ENCODE data around the gene BOLA3.
"Not testable (repeated sequence)": the region's sequence is repeated elsewhere in the genome, so short reads cannot be mapped to it uniquely, and the experiment has no call there.

The BOLA3 gene, protein sequence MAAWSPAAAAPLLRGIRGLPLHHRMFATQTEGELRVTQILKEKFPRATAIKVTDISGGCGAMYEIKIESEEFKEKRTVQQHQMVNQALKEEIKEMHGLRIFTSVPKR

GRCh38 chr2:74147727-74148456 is at the start of gene BOLA3:
Gene BOLA3 (minus strand): TSS chr2:74147912. CDS start chr2:74147874, 38 bp downstream.
- DNase-seq: peak; percentile 70

DNA sequence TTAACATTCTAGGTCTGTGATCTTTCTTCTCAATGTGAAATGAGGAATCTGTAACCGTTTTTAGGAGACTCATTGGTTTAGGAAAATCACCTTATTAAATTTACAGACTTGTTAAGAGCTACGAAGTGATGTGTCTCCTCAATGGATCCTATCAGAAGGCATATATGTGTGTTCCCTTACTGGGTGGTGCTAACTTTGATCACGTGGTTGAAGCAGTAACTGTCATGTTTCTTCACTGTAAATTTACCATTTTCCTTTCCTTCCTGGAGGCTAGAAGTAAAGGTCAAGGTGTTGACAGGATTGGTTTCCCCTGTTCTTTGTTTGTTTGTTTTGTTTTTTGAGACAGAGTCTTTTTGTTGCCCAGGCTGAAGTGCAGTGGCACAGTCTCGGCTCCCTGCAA is 49.3 kb upstream of the BOLA3 start:
- no peak for DNase-seq

DNA sequence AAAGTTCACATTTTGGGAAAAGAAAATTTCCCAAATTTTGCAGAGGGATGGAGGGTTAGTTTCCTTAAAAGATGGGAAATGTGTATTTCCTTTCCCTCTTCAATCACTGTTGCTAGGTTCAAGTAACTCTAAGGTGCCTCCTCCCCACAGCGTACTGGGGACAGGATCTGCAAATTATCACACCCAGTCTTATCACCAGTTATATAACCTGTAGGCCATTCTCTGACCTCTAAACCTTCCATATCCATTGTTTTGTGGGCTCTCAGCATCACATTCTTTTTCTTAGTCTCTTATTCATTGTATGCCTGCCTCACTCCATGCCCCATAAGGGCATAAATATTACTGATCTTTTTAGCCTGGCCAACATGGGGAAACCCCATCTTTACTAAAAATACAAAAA is 47.1 kb upstream of the BOLA3 start:
- no peak for DNase-seq

- DNase-seq: no peak
Measured at GRCh38 chr2:74191596-74192380, 44.1 kb upstream of the BOLA3 start.

- DNase-seq: no peak
Measured at GRCh38 chr2:74188696-74189095, 41.0 kb upstream of the BOLA3 start.

- no peak for DNase-seq
Measured at GRCh38 chr2:74188018-74188601, 40.4 kb upstream of the BOLA3 start.

DNA sequence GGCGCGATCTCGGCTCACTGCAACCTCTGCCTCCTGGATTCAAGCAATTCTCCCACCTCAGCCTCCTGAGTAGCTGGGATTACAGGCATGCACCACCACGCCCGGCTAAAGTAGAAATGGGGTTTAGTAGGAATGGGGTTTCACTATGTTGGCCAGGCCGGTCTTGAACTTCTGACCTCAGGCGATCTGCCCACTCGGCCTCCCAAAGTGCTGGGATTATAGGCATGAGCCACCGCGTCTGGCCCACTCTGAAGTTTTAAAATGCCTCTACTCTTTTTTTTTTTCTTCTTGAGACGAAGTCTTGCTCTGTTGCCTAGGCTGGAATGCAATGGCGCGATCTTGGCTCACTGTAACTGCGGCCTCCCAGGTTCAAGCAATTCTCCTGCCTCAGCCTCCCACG is 39.0 kb upstream of the BOLA3 start:
- not testable (repeated sequence) for DNase-seq

DNA sequence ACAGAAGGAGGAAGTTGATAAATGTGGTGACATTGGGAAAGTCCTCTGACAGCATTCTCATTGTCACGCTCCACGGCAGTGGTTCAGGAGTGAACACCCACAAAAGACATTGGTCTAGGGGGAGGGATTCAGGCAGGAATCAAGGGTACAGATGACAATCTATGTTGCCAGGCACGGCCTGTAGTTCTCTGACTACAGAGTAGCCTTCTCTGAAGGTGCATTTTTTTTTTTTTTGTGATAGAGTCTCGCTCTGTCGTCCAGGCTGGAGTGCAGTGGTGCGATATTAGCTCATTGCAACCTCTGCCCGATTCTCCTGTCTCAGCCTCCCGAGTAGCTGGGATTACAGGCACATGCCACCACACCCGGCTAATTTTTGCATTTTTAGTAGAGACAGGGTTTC is 38.3 kb upstream of the BOLA3 start:
- DNase-seq: peak; percentile 83

- DNase-seq: no peak
Measured at GRCh38 chr2:74183878-74184277, 36.2 kb upstream of the BOLA3 start.

DNA sequence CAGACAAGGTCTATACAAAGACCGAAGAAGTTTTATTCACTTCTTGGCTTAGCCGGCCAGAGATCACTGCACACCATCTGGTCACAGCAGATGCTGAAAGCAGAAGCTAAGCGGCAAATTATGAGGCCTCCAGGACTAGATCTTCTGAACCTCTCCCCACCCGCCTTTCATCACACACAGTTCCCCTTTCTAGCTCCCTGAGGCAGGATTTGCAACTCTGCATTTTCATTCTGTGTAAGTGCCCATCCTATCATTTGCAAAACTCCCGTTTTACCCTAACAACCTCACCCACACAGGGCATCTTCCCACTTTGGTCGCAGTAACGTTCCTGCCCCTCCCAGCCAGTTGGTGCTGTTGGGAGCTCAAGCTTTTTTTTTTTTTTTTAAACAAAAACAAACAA is 34.0 kb upstream of the BOLA3 start:
- peak; percentile 76 for DNase-seq

- no peak for DNase-seq
Measured at GRCh38 chr2:74179063-74179865, 31.6 kb upstream of the BOLA3 start.

DNA sequence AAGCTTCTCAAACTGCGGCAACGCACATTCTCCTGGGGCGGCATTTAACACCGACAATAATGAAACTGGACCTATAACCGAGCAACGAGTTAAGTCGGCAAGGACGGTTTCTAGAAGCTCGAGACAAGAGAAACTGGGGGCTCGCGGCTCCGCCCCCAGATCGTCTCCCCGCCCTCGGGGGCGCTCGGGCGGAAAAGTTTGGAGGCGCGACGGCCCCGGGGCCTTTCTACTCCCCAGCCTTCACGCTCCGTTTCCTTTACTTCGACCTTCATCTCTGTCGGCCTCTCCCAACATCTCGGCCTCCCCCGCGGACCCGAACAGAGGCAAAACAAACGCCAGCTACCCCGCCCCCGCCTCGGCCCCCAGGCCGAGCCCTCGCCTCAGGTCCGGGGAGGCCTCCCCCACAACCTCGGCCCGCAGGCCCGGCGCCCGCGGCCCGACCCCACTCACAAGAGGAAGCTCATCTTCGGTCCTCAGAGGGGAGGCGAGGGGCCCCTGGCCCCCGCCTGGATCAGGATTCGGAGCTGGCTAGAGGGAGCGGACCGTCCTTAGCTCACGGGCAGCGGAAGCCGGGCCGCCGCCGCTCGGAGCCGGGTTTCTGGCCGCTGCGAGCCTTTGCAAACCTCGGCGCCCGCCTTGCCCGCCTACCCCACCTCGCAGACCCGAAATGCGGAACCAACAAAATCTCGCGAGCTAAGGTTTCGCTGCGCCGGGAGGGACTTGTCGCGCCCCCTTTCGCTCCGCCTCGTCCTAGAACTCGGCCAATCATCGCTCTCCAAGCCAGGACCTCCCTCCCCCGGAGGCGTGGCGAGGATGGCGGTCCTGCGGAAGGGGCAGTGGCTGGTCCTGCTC is 30.7 kb upstream of the BOLA3 start, which contains the start of gene MOB1A:
MOB1A (minus strand) TSS at position 669 of the 852 bp plus-strand sequence; CDS start at position 464, 205 bp downstream.
- DNase-seq: peak; percentile 96

GRCh38 chr2:74177696-74178095 is 30.0 kb upstream of the BOLA3 start:
- DNase-seq: no peak

DNA sequence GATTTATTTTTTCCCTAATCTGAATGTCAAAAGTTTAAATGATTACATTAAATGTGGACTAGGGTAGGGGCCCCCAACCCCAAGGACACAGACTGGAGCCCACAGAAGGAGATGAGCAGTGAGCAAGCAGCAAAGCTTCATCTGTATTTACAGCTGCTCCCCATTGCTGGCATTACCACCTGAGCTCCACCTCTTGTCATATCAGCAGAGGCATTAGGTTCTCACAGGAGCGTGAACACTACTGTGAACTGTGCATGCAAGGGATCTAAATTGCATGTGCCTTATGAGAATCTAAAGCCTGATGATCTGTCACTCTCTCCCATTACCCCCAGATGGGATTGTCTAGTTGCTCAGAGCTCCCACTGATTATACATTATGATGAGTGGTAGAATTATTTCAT is 27.2 kb upstream of the BOLA3 start:
- no peak for DNase-seq

DNA sequence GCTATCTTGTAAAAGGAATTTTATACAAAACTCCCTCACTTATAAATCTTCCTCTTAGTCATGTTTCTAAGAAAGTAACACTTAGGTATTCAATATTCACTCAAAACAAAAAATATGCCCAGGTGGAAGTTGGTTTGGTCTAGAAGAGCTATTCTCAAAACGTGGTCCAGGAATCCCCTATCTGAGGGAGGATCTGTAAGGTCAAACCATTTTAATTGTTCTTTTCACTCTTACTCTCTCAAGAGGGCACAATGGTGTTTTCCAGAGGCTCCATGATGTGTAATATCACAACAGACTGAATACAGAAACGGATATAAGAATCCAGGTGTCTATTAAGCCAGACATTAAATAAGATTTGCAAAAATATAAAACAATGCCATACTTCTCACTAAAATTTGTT is 21.0 kb upstream of the BOLA3 start:
- DNase-seq: no peak

DNA sequence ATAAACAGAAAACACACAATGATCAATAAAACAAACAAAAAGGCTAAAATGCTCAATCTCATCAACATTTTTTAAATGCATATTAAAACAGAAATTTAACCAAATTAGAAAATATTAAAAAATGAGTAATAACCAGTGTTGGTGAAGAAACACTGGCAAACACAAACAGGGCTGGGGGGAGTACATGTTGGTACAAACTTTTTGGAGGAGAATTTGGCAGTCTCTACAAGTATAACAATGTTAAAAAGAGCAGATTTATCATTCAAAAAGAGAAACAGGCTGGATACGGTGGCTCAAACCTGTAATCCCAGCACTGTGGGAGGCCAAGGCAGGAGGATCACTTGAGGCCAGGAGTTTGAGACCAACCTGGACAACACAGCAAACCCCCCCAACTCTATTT is 17.0 kb upstream of the BOLA3 start:
- no peak for DNase-seq

- no peak for DNase-seq
Measured at GRCh38 chr2:74162951-74163350, 15.2 kb upstream of the BOLA3 start.

GRCh38 chr2:74155830-74156229 is 8.1 kb upstream of the BOLA3 start:
- DNase-seq: no peak

GRCh38 chr2:74152954-74153353 is 5.2 kb upstream of the BOLA3 start:
- no peak for DNase-seq

- no peak for DNase-seq
Measured at GRCh38 chr2:74149570-74150319, 2.0 kb upstream of the BOLA3 start.

- DNase-seq: no peak
Measured at GRCh38 chr2:74149247-74149525, 1.5 kb upstream of the BOLA3 start.
